ENCODE measurements around the gene CAPN10. TPM values are rescaled to one million over a fixed set of nuclear protein-coding genes. Genes with fewer than 3 reads are reported as not detected.

Gene CAPN10
- total RNA-seq, 1 donor: 21.0 TPM

DNA sequence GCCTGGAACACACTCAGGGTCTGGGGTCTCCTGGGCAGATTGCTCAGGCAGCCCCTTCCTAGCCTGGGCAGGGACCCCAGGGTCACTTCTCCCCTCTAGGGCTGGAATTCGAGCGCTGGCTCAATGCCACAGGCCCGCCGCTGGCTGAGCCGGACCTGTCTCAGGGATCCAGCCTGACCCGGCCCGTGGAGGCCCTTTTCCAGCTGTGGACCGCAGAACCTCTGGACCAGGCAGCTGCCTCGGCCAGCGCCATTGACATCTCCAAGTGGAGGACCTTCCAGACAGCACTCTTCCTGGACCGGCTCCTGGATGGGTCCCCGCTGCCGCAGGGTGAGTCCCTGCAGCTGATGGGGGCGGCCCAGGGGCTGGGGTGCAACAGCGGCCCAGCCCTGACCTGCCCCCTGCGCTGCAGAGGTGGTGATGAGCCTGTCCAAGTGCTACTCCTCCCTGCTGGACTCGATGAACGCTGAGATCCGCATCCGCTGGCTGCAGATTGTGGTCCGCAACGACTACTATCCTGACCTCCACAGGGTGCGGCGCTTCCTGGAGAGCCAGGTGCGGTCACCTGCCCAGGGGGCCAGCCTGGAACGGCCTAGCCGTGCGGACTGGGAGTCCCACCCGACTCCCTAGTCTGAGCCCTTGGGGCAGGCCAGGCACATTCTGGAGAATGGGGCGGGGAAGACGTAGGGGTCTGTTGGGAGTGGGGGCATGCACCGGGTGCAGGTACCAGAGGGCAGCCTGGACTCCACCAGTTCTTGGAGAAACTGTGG is 9.9 kb upstream of the CAPN10 start:
- no peak overlapping the region for H3K4me2 ChIP-seq (ENCODE audit: insufficient read depth, low read length)
- peaks cover 4% of the 10 kb centered on the region for H3K36me3 ChIP-seq (ENCODE audit: insufficient read depth, low read length)
- peaks cover 26% of the 10 kb centered on the region for H3K79me2 ChIP-seq (ENCODE audit: insufficient read depth, low read length)
- H2AFZ ChIP-seq (ENCODE audit: low read length): no peak overlapping the region
- H4K20me1 ChIP-seq (ENCODE audit: insufficient read depth, low read length): peaks cover 31% of the 10 kb centered on the region
- no peak overlapping the region for H3K27ac ChIP-seq (ENCODE audit: low read depth, low read length)
- H3K4me1 ChIP-seq (ENCODE audit: insufficient read depth, low read length): peaks cover 11% of the 10 kb centered on the region
- no peaks in the 10 kb centered on the region for H3K9me3 ChIP-seq (ENCODE audit: low read depth, low read length)
- no peaks in the 10 kb centered on the region for H3K27me3 ChIP-seq (ENCODE audit: insufficient read depth, low read length)
- H3K4me3 ChIP-seq (ENCODE audit: insufficient read depth, low read length): no peak overlapping the region
- no peak for DNase-seq (ENCODE audit: insufficient read length, low spot score, missing footprints)
- TF ChIP-seq, protein P1, sequence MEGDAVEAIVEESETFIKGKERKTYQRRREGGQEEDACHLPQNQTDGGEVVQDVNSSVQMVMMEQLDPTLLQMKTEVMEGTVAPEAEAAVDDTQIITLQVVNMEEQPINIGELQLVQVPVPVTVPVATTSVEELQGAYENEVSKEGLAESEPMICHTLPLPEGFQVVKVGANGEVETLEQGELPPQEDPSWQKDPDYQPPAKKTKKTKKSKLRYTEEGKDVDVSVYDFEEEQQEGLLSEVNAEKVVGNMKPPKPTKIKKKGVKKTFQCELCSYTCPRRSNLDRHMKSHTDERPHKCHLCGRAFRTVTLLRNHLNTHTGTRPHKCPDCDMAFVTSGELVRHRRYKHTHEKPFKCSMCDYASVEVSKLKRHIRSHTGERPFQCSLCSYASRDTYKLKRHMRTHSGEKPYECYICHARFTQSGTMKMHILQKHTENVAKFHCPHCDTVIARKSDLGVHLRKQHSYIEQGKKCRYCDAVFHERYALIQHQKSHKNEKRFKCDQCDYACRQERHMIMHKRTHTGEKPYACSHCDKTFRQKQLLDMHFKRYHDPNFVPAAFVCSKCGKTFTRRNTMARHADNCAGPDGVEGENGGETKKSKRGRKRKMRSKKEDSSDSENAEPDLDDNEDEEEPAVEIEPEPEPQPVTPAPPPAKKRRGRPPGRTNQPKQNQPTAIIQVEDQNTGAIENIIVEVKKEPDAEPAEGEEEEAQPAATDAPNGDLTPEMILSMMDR (IDR thresholded peaks at IDR 0.05; ENCODE audit: extremely low read depth, low read depth, low read length): no peak

DNA sequence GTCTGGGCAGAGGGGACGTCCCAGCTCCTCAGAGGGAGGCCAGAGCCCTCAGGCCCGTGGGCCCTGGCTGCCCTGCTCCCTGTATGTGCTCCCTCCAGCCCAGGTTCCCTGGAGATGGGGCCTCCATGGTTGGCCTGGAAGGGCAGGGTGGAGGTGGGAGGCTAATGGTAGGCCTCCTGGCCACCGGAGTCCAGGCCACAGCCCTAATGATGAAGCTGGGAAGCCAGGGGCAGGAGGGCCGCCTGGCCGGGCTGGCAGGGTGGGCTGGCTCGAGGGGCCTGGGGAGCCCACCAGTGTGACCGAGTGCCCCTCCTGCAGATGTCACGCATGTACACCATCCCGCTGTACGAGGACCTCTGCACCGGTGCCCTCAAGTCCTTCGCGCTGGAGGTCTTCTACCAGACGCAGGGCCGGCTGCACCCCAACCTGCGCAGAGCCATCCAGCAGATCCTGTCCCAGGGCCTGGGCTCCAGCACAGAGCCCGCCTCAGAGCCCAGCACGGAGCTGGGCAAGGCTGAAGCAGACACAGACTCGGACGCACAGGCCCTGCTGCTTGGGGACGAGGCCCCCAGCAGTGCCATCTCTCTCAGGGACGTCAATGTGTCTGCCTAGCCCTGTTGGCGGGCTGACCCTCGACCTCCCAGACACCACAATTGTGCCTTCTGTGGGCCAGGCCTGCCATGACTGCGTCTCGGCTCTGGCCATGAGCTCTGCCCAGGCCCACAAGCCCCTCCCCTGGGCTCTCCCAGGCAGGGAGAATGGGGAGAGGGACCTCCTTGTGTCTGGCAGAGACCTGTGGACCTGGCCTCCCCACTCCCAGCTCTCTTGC is 9.0 kb upstream of the CAPN10 start:
- Histone ChIP-seq H3K27me3 (ENCODE audit: insufficient read depth, low read length) (no peaks in the 10 kb centered on the region), H4K20me1 (ENCODE audit: insufficient read depth, low read length) (peaks cover 31% of the 10 kb centered on the region), H3K36me3 (ENCODE audit: insufficient read depth, low read length) (peaks cover 4% of the 10 kb centered on the region), H3K4me1 (ENCODE audit: insufficient read depth, low read length) (peaks cover 11% of the 10 kb centered on the region), H2AFZ (ENCODE audit: low read length) (no peak overlapping the region), H3K9me3 (ENCODE audit: low read depth, low read length) (no peaks in the 10 kb centered on the region), H3K79me2 (ENCODE audit: insufficient read depth, low read length) (peaks cover 34% of the 10 kb centered on the region), H3K27ac (ENCODE audit: low read depth, low read length) (no peak overlapping the region), H3K4me2 (ENCODE audit: insufficient read depth, low read length) (no peak overlapping the region), H3K4me3 (ENCODE audit: insufficient read depth, low read length) (no peak overlapping the region)
- DNase-seq (ENCODE audit: insufficient read length, low spot score, missing footprints): no peak
- TF ChIP-seq, protein P1 (IDR thresholded peaks at IDR 0.05; ENCODE audit: extremely low read depth, low read depth, low read length): no peak

DNA sequence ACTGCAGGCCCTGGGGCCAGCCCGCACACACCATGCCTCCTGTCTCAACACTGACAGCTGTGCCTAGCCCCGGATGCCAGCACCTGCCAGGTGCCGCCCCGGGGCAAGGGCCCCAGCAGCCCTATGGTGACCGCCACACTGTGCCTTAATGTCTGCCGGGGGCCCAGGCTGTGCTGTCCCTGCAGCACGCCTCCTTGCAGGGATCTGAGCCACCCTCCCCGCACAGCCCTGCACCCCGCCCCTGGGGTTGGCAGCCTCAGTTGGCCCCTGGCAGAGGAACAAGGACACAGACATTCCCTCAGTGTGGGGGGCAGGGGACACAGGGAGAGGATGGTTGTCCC is 8.5 kb upstream of the CAPN10 start:
- no peaks in the 10 kb centered on the region for H3K9me3 ChIP-seq (ENCODE audit: low read depth, low read length)

More for the DNA sequence above, 8.5 kb upstream of the CAPN10 start:
- TF ChIP-seq, protein P1 (IDR thresholded peaks at IDR 0.05; ENCODE audit: extremely low read depth, low read depth, low read length): no peak
- Histone ChIP-seq H3K4me1 (ENCODE audit: insufficient read depth, low read length) (peaks cover 11% of the 10 kb centered on the region), H3K27me3 (ENCODE audit: insufficient read depth, low read length) (no peaks in the 10 kb centered on the region), H3K27ac (ENCODE audit: low read depth, low read length) (no peak overlapping the region), H3K36me3 (ENCODE audit: insufficient read depth, low read length) (peaks cover 4% of the 10 kb centered on the region), H4K20me1 (ENCODE audit: insufficient read depth, low read length) (peaks cover 31% of the 10 kb centered on the region), H3K4me2 (ENCODE audit: insufficient read depth, low read length) (no peak overlapping the region), H3K4me3 (ENCODE audit: insufficient read depth, low read length) (no peak overlapping the region), H3K79me2 (ENCODE audit: insufficient read depth, low read length) (peaks cover 40% of the 10 kb centered on the region), H2AFZ (ENCODE audit: low read length) (no peak overlapping the region)
- no peak for DNase-seq (ENCODE audit: insufficient read length, low spot score, missing footprints)

Data from osteoblast (primary cell).